GM11168 (cell line): ENCODE data around the gene LMO7.

Experiments used
- in situ Hi-C: fragments of 300-500 bp; cut with MboI; formaldehyde crosslinking; loops from one replicate; pipeline ENCODE4 v1.12.0; 2022; ENCODE audit warnings: low sequenced_read_pairs; ENCODE audit not compliant: unreplicated experiment

LMO7 gene

DNA sequence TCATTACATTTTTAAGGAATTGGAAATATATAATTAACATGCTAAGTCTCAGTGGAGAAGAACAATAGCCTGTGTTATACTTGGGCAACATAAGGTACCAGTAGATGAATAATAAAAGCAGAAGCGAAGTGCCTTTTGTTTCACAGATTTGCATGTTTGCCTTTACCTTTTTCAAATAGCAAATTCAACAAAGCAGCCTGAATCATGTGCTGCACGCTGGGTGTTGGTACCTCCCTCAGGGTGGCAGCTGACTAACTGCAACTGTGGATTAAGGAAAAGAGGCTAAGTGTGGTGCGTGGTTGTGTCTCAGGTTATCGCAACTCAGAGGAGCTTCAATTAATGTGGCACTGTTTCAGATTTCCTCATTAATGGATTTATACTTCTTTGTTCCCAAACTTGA, 189.0 kb downstream of the LMO7 start:
- in situ Hi-C loops = no loop called here

GRCh38 chr13:75825594-75825993, 189.5 kb downstream of the LMO7 start:
- in situ Hi-C loops = no loop called here

GRCh38 chr13:75826391-75826790, 190.3 kb downstream of the LMO7 start:
- in situ Hi-C loops = no loop called here

GRCh38 chr13:75829830-75830229, 193.7 kb downstream of the LMO7 start:
- in situ Hi-C loops = no loop called here

- in situ Hi-C loops = no loop called here
Observed at GRCh38 chr13:75830842-75831241, 194.7 kb downstream of the LMO7 start.

DNA sequence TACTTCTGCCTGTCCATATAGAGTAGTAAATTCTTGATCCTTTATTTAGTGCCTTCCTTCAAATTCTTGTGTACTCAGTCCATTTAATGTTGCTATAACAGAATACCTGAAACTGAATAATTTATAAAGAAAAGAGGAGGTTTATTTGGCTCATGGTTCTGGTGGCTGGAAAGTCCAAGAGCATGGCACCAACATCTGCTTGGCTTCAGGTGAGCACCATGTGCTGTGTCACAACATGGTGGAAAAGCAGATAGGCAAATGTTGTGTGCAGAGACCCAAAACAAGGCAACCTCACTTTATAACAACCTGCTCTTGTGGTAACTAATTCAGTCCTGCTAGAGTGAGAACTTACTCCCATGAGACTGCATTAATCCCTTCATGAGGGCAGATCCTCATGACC, 195.3 kb downstream of the LMO7 start:
- in situ Hi-C loops = no loop called here

DNA sequence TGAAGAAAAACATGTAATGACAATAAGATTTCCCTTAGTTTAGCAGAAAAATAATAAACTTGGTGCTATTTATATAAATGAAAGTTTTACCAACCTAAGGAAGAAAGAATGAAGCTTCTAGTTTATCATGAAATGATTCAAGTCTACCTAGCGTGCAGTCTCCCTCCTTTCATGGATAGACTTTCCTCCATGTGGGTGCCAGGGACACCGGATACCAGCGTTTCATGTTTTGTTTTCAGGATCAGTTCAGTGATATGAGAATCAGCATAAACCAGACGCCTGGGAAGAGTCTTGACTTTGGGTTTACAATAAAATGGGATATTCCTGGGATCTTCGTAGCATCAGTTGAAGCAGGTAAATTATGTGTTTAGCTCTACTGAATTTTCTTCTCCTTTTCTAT, 196.7 kb downstream of the LMO7 start:
- in situ Hi-C loops = no loop called here

- in situ Hi-C loops = no loop called here
Observed at GRCh38 chr13:75836441-75836840, 200.3 kb downstream of the LMO7 start.

- in situ Hi-C loops = no loop called here
Observed at GRCh38 chr13:75838366-75839005, 202.4 kb downstream of the LMO7 start.

GRCh38 chr13:75839406-75839805, 203.3 kb downstream of the LMO7 start:
- in situ Hi-C loops = no loop called here

- in situ Hi-C loops = no loop called here
Observed at GRCh38 chr13:75841905-75842304, 205.8 kb downstream of the LMO7 start.

GRCh38 chr13:75843074-75843473, 206.9 kb downstream of the LMO7 start:
- in situ Hi-C loops = no loop called here

- in situ Hi-C loops = no loop called here
Observed at GRCh38 chr13:75843991-75844390, 207.9 kb downstream of the LMO7 start.

GRCh38 chr13:75847588-75847987, 211.5 kb downstream of the LMO7 start:
- in situ Hi-C loops = no loop called here

- in situ Hi-C loops = loop anchor here (25.0 kb wide), 1 partner anchor 164 kb away; no protein-coding TSS in a partner anchor
Observed at GRCh38 chr13:75850916-75851315, 214.8 kb downstream of the LMO7 start.

DNA sequence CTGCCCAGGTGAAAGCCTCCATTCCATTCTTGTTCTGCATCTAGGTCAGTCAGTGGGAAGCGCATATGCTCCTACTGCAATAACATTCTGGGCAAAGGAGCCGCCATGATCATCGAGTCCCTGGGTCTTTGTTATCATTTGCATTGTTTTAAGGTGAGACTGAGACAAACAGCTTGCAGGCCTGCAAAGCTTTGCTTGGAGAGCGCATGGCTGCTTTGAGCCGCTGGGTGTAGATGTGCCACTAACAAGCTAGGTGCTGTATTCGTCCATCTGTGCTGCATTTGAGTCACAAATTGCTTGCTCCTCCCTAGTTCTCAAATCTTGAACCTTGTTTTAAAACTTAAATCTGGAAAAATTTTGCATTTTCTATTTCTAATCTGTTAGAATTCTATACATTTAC, 219.1 kb downstream of the LMO7 start:
- in situ Hi-C loops = loop anchor here (25.0 kb wide), 1 partner anchor 168 kb away; no protein-coding TSS in a partner anchor

DNA sequence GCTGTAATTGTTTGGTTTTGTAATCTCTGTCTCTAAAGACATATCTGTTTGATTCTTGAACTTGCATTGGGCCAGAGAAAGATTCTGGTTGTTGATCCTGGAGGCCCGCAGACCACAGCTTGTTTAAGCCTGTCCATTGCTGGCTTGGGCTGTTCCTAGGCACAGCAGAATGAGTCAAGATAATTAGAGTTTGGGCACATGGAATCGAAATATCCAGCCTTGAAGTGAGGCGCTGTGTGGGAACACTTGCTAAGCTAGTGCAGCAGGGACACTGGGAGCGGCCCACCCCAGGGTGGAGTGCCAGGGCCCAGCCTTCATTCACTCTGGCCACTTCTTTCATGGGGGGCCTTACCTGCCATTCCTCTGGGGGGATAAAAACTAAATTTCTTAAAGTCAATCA, 219.7 kb downstream of the LMO7 start:
- in situ Hi-C loops = loop anchor here (25.0 kb wide), 1 partner anchor 169 kb away; no protein-coding TSS in a partner anchor

DNA sequence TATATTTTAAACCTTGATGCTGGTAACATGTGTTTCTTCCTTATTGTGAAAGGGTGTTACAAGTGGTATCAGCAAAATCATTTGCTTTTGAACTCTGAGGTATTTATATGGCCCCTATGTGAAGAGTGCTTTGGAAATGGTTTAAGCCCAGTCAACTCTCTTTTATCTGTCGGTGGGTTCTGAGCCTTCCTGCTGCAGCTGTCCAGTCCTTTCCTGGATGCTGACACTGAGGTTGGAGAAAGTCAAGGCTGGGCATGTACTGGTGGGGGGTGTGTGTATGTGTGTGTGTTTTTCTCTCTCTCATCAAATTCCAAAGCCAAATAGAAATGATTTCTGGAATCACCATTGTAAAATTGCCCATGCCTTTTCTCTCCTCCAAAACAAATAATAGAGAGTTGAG, 221.2 kb downstream of the LMO7 start:
- in situ Hi-C loops = loop anchor here (25.0 kb wide), 1 partner anchor 170 kb away; no protein-coding TSS in a partner anchor

DNA sequence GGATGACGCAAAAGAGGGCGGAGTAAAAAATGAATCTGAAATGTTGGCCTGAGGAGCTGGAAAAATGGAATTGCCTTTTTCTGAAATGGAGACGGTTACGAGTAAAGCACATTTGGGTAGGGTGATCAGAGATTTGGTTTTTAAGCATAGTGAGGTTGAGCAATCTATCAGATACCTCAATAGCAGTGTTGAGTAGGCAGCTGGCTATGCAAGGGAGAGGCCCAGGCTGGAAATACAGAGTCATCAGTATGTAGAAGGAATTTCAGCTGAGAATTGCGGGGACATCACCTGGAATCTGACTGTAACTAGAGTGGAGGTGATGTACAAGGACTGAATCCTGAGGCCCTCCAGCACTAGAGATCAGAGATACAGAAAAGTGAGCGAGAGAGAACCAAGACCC, 224.8 kb downstream of the LMO7 start:
- in situ Hi-C loops = loop anchor here (25.0 kb wide), 1 partner anchor 174 kb away; no protein-coding TSS in a partner anchor

GRCh38 chr13:75861786-75862185, 225.7 kb downstream of the LMO7 start:
- in situ Hi-C loops = loop anchor here (25.0 kb wide), 1 partner anchor 174 kb away; no protein-coding TSS in a partner anchor

GRCh38 chr13:75864718-75865117, 228.6 kb downstream of the LMO7 start:
- in situ Hi-C loops = loop anchor here (25.0 kb wide), 1 partner anchor 177 kb away; no protein-coding TSS in a partner anchor
